HG02981 (cell line): ENCODE results near the gene DIP2C.
"Not testable (repeated sequence)": the region's sequence is repeated elsewhere in the genome, so short reads cannot be mapped to it uniquely, and the experiment has no call there.

Experiments used
- ATAC-seq: cut with Tn5 transposase; IDR thresholded peaks from one replicate; pipeline ENCODE4 v1.9.1; 2021; ENCODE audit warnings: mild to moderate bottlenecking, moderate library complexity; ENCODE audit not compliant: unreplicated experiment

DIP2C gene

GRCh38 chr10:689452-690371, at the start of gene DIP2C:
TSS of gene DIP2C (minus strand) at chr10:689668. CDS start at chr10:689578, 90 bp downstream.
- ATAC-seq = no peak

DNA sequence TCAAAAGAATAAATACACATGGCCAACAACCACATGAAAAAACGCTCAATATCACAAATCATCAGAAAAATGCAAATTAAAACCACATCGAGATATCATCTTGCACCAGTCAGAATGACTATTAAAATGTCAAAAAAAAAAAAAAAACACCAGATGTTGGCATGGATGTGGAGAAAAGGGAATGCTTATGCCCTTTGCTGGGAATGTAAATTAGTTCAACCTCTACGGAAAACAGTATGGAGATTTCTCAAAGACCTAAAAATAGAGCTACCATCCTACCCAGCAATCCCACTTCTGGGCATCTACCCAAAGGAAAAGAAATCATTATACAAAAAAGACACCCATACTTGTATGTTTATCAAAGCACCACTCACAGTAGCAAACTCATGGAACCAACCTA, 45.0 kb upstream of the DIP2C start:
- no peak for ATAC-seq

DNA sequence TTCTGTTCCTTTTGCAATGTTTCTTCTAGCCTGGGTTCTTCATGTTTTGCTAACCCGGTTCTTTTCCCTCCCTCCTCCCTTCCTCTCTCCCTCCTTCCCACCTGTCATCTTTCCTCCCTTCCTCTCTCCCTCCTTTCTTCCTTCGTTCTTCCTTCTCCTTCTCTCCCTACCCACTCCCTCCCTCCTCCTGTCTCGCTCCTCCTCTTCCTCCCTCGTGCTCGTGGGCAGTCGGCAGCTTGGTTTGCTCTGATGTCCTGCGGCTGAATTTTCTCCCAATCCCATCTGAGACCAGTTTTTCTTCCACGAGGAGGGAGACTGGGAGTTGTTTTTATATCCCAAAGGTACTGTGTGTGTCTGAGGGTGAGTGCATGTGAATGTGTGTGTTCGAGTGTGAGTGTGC, 43.6 kb upstream of the DIP2C start:
- no peak for ATAC-seq

GRCh38 chr10:729213-729612, 39.7 kb upstream of the DIP2C start:
- ATAC-seq = no peak

- no peak for ATAC-seq
Measured at GRCh38 chr10:728603-729002, 39.1 kb upstream of the DIP2C start.

DNA sequence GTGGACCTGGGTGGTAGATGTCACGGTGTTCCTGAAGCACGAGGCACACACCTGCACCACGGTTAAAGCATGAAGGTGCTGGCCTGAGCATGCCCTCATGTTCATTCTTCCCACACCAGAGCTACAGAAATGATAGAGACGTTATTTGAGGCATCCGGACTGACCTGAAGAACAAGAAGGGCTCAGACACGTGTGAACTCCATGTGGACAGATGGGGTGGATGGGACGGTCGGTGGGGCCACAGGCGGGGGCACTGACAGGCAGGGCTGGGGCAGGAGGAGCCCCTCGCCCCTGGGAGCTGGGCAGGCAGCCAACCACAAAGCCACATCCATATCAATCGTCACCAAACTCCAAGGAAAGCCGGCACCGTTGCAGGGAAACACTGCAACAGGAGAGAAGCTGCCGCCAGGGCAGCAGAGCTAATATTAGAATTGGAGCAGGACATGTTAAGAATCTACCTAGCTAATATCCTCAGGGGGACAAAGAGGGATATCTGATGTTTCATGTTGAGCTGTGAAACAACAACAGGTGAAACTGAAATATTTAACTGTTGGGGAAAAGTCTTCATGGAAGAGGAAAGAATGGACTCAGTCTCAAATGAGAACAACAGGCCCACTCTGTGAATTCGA, 37.8 kb upstream of the DIP2C start:
- ATAC-seq = no peak

DNA sequence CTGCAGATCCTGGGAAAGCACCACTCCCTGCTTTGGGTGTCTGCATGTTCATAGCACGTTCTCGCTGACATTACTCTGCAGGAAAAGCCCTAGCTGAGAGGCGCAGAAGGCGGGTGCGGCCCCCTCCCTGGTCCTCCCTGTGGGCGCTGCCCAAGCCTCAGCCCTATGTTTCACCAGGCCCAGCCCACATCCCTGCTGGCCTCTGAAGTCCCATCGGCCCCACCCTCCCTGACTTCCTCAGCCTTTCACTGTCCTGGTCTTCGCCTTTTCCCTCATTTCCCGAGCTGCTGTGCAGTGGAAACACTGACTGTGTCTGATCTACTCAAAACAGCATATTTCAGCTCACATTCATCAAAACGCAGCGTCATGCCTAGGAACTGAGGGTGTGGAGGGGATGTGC, 36.3 kb upstream of the DIP2C start:
- no peak for ATAC-seq

DNA sequence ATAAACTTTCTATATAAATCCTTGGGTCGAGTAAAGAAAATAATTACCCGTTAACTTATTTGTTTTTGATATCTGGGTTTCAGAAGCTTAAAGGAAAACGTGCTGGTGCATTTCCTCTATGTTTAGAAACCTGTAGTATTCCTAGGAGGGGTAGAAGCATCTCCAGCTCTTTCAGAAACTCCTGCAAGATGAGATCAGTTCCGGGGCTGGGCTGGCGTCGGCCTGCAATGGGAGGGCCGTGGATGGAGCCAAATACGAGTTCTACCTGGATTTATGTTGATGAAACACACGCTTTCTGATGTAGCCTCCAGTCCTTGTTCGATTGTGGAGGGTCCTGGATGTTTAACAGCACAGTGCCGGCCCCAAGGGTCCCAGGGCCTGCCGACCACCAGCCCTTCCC, 35.8 kb upstream of the DIP2C start:
- no peak for ATAC-seq

- no peak for ATAC-seq
Measured at GRCh38 chr10:723973-724372, 34.5 kb upstream of the DIP2C start.

DNA sequence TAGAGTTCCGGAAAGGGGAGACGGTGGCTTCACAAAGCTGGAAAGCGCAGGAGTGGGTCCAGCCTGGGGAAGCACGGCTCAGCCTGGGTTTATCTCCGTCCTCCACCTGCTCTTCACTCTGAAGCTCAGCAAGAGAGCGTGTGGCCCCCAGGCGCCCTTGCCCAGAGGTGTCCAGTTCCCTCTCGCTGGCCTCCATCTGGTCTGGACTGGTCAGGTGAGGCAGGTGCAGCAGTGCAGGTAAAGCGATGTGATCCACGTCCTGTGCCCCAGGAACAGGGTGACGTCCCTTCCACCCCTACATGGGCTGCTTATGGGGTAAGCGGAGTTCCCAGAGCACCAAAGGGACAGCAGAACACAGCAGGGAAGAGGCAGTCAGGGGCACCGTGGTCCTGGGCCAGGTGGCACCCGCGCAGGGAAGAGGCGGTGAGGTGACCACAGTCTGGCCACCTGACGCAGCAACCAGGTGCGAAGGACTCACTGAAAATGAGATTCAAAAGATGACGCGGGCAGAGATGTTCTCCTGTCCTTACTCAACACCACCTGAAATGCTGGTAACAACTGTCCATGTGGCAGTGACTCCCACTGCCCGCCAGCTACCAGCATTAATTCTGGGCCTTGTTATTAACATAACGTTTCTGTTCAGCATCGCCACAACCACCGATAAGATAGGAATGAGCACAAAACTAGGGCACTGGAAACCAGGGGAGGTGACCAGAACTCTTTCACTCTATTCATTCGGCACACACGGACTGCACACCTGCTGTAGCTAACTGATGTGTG, 33.0 kb upstream of the DIP2C start:
- ATAC-seq = no peak

- no peak for ATAC-seq
Measured at GRCh38 chr10:718143-718700, 28.8 kb upstream of the DIP2C start.

DNA sequence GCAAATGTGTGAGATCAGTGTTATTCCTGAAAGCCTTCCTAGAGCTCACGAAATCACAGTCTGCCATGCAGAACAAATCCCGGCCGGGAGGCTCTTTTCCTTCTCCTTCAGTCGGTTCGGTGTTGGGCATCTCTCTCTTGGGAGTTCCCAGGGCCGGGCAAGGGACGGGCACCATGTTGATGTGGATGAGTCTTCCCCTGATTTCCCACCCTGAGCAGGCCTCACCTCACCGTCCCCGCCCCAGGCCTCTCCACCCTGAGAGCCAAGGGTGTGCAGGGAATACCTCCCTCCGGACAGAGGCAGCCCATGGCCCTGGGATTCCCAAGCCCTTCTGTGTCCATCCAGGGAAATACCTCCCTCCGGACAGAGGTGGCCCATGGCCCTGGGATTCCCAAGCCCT, 28.0 kb upstream of the DIP2C start:
- ATAC-seq = no peak

DNA sequence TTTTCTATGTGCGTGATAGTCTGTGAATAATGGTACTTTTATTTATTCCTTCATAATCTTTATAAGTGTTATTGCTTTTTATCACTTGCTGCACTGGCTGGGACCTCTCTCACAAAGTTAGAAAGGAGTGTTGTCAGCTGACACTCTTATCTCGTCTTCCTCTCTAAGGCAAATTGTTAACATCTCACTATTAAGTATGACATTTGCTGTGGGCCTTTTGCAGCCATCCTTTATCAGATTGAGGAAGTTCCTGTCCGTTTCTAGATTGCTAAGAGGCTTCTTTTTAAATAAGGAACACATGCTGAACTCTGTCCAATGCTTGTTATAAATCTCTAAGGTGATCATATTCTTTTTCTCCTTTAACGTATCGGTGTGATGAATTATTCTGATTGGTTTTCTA, 27.4 kb upstream of the DIP2C start:
- no peak for ATAC-seq

DNA sequence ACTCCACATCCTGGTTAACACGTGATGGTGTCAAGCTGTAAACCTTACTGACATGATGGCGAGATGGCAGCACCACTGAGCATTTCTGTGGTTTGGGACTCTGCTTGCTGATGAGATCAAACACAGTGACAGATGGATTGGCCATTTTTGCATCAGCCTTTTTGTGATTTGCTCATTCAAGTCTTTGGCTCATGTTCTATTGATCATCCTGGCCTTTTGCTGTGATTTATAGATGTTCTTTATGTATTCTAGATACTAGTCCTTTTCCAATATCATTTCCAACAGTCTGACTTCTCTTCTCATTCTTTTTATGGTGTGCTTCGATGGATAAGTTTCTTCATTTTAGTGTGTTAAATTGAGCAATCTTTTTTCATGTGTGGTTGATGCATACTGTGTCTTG, 24.7 kb upstream of the DIP2C start:
- no peak for ATAC-seq

GRCh38 chr10:712575-712974, 23.1 kb upstream of the DIP2C start:
- no peak for ATAC-seq

DNA sequence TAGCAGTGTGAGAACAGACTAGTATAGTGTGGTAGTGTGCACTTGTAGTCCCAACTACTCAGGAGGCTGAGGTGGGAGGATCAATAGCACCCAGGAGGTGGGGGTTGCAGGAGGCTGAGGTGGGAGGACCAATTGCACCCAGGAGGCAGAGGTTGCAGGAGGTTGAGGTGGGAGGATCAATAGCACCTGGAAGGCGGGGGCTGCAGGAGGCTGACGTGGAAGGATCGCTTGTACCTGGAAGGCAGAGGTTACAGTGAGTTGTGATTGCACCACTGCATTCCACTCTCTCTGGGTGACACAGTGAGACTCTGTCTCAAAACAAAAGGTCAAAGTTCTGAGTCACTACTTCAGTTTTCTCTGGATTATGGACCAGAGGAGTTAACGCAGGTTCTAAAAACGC, 22.6 kb upstream of the DIP2C start:
- ATAC-seq = no peak

GRCh38 chr10:707861-708260, 18.4 kb upstream of the DIP2C start:
- no peak for ATAC-seq

GRCh38 chr10:707456-707855, 18.0 kb upstream of the DIP2C start:
- no peak for ATAC-seq

DNA sequence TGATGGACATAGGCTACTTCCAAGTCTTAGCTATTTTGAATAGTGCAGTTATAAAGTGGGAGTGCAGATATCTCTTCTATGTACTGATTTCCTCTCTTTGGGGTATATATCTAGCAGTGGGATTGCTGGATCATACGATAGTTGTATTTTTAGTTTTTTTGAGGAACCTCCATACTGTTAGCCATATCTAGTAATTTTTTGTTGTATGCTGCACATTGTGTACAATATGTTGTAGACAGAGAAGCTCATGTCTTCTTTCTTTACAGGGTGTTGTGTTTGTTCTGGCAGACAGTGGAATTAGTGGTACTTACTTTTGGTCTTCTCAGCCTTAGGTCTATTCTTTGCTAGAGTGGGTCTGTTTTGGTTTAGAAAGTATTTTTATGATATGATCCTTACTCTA, 13.7 kb upstream of the DIP2C start:
- ATAC-seq = no peak

DNA sequence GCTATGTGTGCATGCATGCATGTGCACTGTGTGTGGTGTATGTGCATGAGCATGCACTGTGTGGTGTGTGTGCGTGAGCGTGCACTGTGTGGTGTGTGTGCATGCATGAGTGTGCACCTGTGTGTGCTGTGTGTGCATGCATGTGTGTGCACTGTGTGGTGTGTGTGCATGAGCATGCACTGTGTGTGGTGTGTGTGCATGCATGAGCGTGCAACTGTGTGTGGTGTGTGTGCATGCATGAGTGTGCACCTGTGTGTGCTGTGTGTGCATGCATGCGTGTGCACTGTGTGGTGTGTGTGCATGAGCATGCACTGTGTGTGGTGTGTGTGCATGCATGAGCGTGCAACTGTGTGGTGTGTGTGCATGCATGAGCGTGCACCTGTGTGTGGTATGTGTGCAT, 10.7 kb upstream of the DIP2C start:
- not testable (repeated sequence) for ATAC-seq

GRCh38 chr10:697097-697875, 7.8 kb upstream of the DIP2C start:
- no peak for ATAC-seq
